HG03565 (cell line): ENCODE results near the gene GUK1.

Experiments used
- ATAC-seq: cut with Tn5 transposase; IDR thresholded peaks from one replicate; pipeline ENCODE4 v1.9.1; 2021; ENCODE audit warnings: mild to moderate bottlenecking, moderate library complexity; ENCODE audit not compliant: unreplicated experiment

GUK1 gene

GRCh38 chr1:228139931-228140723, at the start of gene GUK1:
Gene GUK1, plus strand, starts transcription at chr1:228140279. Its CDS starts 24 bp downstream, at chr1:228140303.
- ATAC-seq, result peak; percentile 87

GRCh38 chr1:228090613-228091081, 49.4 kb upstream of the GUK1 start:
- ATAC-seq, result no peak

GRCh38 chr1:228091084-228091483, 49.0 kb upstream of the GUK1 start:
- no peak for ATAC-seq

GRCh38 chr1:228092342-228093049, 47.6 kb upstream of the GUK1 start:
- no peak for ATAC-seq

- ATAC-seq, result no peak
These were observed 46.8 kb upstream of the GUK1 start for GRCh38 chr1:228093050-228093906.

- ATAC-seq, result no peak
These were observed 45.6 kb upstream of the GUK1 start for GRCh38 chr1:228094432-228095016.

GRCh38 chr1:228095161-228095560, 44.9 kb upstream of the GUK1 start:
- no peak for ATAC-seq

- ATAC-seq, result no peak
These were observed 44.1 kb upstream of the GUK1 start for GRCh38 chr1:228095938-228096337.

- no peak for ATAC-seq
These were observed 43.4 kb upstream of the GUK1 start for GRCh38 chr1:228096416-228097332.

- ATAC-seq, result no peak
These were observed 42.6 kb upstream of the GUK1 start for GRCh38 chr1:228097333-228098081.

- no peak for ATAC-seq
These were observed 41.7 kb upstream of the GUK1 start for GRCh38 chr1:228098323-228098931.

GRCh38 chr1:228099331-228099732, 40.7 kb upstream of the GUK1 start:
- no peak for ATAC-seq

- ATAC-seq, result no peak
These were observed 39.1 kb upstream of the GUK1 start for GRCh38 chr1:228100822-228101613.

- no peak for ATAC-seq
These were observed 38.5 kb upstream of the GUK1 start for GRCh38 chr1:228101614-228101993.

- no peak for ATAC-seq
These were observed 37.9 kb upstream of the GUK1 start for GRCh38 chr1:228101994-228102790.

- ATAC-seq, result peak; percentile 73
These were observed 37.1 kb upstream of the GUK1 start, which contains the start of gene C1orf35 for GRCh38 chr1:228102791-228103620. Gene C1orf35, minus strand, starts transcription at chr1:228103325. Its CDS starts 98 bp downstream, at chr1:228103227.
